HCT116 (cell line): ENCODE results near the gene GPR173. TPM values are rescaled to one million over a fixed set of nuclear protein-coding genes. Genes with fewer than 3 reads are reported as not detected.

ENCODE experiments used
- ATAC-seq: fragments of 200-7000 bp; cut with Tn5 transposase; 2 replicates; pipeline ENCODE4 v1.9.1; 2020; ENCODE audit warnings: mild to moderate bottlenecking, moderate library complexity
- BruUV-seq: library from RNA; stranded (reverse); fragments of 400-500 nt; replicated peaks from 2 replicates; lab custom pipeline; 2021; lab: Mats Ljungman, UMichigan
- CTCF ChIA-PET: fragments of 300-600 bp; sonication (Branson Sonifier 250); formaldehyde crosslinking; loops from one replicate; lab custom pipeline; 2021; ENCODE audit warnings: antibody characterized with exemption; lab: Charles Lee
- POLR2A ChIA-PET: fragments of 300-600, 350-600 bp; sonication (Branson Sonifier 250); formaldehyde crosslinking; loops from one replicate; lab custom pipeline; 2021; ENCODE audit warnings: antibody characterized with exemption; lab: Charles Lee
- RAD21 ChIA-PET, 2 experiments: fragments of 300-600 bp; sonication (Branson Sonifier 250); formaldehyde crosslinking; loops; one replicate each; lab custom pipeline; 2023; ENCODE audit warnings: low total read pairs in 2 of 2; ENCODE audit not compliant: uncharacterized antibody in 2 of 2, unreplicated experiment in 2 of 2, low non-redundant PET in 1 of 2; lab: Charles Lee
- DNase-seq: peaks from one replicate; pipeline ENCODE4 v3.0.0-alpha.2; 2010; ENCODE audit warnings: low read depth, low spot score
- H2AFZ ChIP-seq: fragments of 200-600 bp; shearing (Covaris generic), sonication (generic); 2 replicates; pipeline ENCODE4 v1.6.1; 2017; ENCODE audit warnings: low read depth, mixed run types, mixed read lengths, antibody characterized with exemption, low read length; ENCODE audit not compliant: poor library complexity, severe bottlenecking
- H3K27ac ChIP-seq: 2 replicates; pipeline ENCODE4 v1.5.1; 2012; ENCODE audit warnings: low read depth, low read length
- H3K27me3 ChIP-seq: fragments of 200-600 bp; sonication (generic); 2 replicates; pipeline ENCODE4 v1.6.1; 2016; ENCODE audit warnings: mixed run types, low read length, mixed read lengths; ENCODE audit not compliant: insufficient read depth
- H3K36me3 ChIP-seq, 2 experiments: fragments of 200-500 bp in 1 of 2; fragments of 200-600 bp in 1 of 2; sonication (Bioruptor generic) in 1 of 2; sonication (generic) in 1 of 2; 2 replicates each; pipeline versions ENCODE4 v1.5.1 to v1.6.1; 2014 to 2016; ENCODE audit warnings: low read length in 2 of 2, inconsistent platforms in 1 of 2, mixed read lengths in 1 of 2, mixed run types in 1 of 2; ENCODE audit not compliant: insufficient read depth in 2 of 2, control insufficient read depth in 1 of 2
- H3K4me1 ChIP-seq, 2 experiments: fragments of 200-600 bp in 1 of 2; sonication (generic) in 1 of 2; 2 replicates each; pipeline versions ENCODE4 v1.5.1 to v1.6.1; 2012 to 2017; ENCODE audit warnings: low read length in 2 of 2, inconsistent platforms in 1 of 2, mild to moderate bottlenecking in 1 of 2, mixed read lengths in 1 of 2, mixed run types in 1 of 2, moderate library complexity in 1 of 2; ENCODE audit not compliant: insufficient read depth in 2 of 2, control insufficient read depth in 1 of 2
- H3K4me2 ChIP-seq: fragments of 200-600 bp; sonication (generic); 2 replicates; pipeline ENCODE4 v1.6.1; 2017; ENCODE audit warnings: mixed run types, low read length, mixed read lengths
- H3K4me3 ChIP-seq, 2 experiments: fragments of 200-600 bp in 1 of 2; sonication (generic) in 1 of 2; replicated peaks in 1 of 2; 2 replicates each; pipeline ENCODE4 v1.5.1; 2011 to 2016; ENCODE audit warnings: low read length in 2 of 2, control low read depth in 1 of 2, low read depth in 1 of 2, mild to moderate bottlenecking in 1 of 2, mixed read lengths in 1 of 2, mixed run types in 1 of 2
- H3K79me2 ChIP-seq: fragments of 200-600 bp; sonication (generic); 2 replicates; pipeline ENCODE4 v1.6.1; 2017; ENCODE audit warnings: mild to moderate bottlenecking, mixed run types, low read length, moderate library complexity, mixed read lengths; ENCODE audit not compliant: insufficient read depth
- H3K9ac ChIP-seq: fragments of 200-600 bp; sonication (generic); 2 replicates; pipeline ENCODE4 v1.6.1; 2016; ENCODE audit warnings: low read length, mixed read lengths
- H3K9me2 ChIP-seq: fragments of 200-600 bp; sonication (generic), shearing (Covaris generic); 2 replicates; pipeline ENCODE4 v1.6.1; 2017; ENCODE audit warnings: mixed run types, mild to moderate bottlenecking, moderate library complexity; ENCODE audit not compliant: insufficient read depth
- H3K9me3 ChIP-seq, 2 experiments: fragments of 200-500 bp in 1 of 2; fragments of 200-600 bp in 1 of 2; sonication (Bioruptor generic) in 1 of 2; sonication (generic) in 1 of 2; 2 replicates each; pipeline ENCODE4 v1.6.1; 2014 to 2017; ENCODE audit warnings: low read length in 2 of 2, mixed read lengths in 2 of 2, inconsistent platforms in 1 of 2, low read depth in 1 of 2, mild to moderate bottlenecking in 1 of 2, mixed run types in 1 of 2, moderate library complexity in 1 of 2; ENCODE audit not compliant: control insufficient read depth in 1 of 2, insufficient read depth in 1 of 2
- H4K20me1 ChIP-seq: fragments of 200-600 bp; sonication (generic), shearing (Covaris generic); 2 replicates; pipeline ENCODE4 v1.6.1; 2017; ENCODE audit warnings: mixed run types, mild to moderate bottlenecking, moderate library complexity; ENCODE audit not compliant: insufficient read depth
- ATF3 ChIP-seq: IDR thresholded peaks from 2 replicates; pipeline ENCODE4 v1.6.1; 2012
- CBX3 ChIP-seq: IDR thresholded peaks from 2 replicates; pipeline ENCODE4 v1.6.1; 2012; ENCODE audit warnings: low read depth
- CEBPB ChIP-seq: IDR thresholded peaks from 2 replicates; pipeline ENCODE4 v1.6.1; 2012; ENCODE audit warnings: low read depth
- CTCF ChIP-seq, 3 experiments: fragments of 200-600 bp in 1 of 3; sonication (generic) in 1 of 3; IDR thresholded peaks in 2 of 3; conservative IDR thresholded peaks in 1 of 3; 2 replicates each; pipeline ENCODE4 v1.5.1; 2012 to 2017; ENCODE audit warnings: low read depth in 2 of 3, low read length in 2 of 3, antibody characterized with exemption in 1 of 3, borderline replicate concordance in 1 of 3, control low read depth in 1 of 3, mild to moderate bottlenecking in 1 of 3, mixed read lengths in 1 of 3, mixed run types in 1 of 3, moderate library complexity in 1 of 3; ENCODE audit not compliant: insufficient read depth in 1 of 3
- EGR1 ChIP-seq: IDR thresholded peaks from 2 replicates; pipeline ENCODE4 v1.6.1; 2012; ENCODE audit warnings: low read depth
- EZH2 ChIP-seq: fragments of 200-600 bp; sonication (generic); IDR thresholded peaks from 2 replicates; pipeline ENCODE4 v1.6.1; 2017; ENCODE audit warnings: antibody characterized with exemption, mixed run types
- FOSL1 ChIP-seq: IDR thresholded peaks from 2 replicates; pipeline ENCODE4 v1.6.1; 2012; ENCODE audit warnings: low read depth
- POLR2A ChIP-seq: IDR thresholded peaks from 2 replicates; pipeline ENCODE4 v1.7.0; 2011; ENCODE audit warnings: borderline replicate concordance; ENCODE audit not compliant: insufficient read depth, insufficient read length; ENCODE audit errors: extremely low read depth
- POLR2AphosphoS5 ChIP-seq: IDR thresholded peaks from 2 replicates; pipeline ENCODE4 v1.6.1; 2011; ENCODE audit warnings: mild to moderate bottlenecking, low read depth, low read length, moderate library complexity
- RAD21 ChIP-seq: IDR thresholded peaks from 2 replicates; pipeline ENCODE4 v1.6.1; 2012; ENCODE audit warnings: low read depth, mild to moderate bottlenecking
- REST ChIP-seq: IDR thresholded peaks from 2 replicates; pipeline ENCODE4 v1.6.1; 2012; ENCODE audit warnings: low read depth
- SIN3A ChIP-seq: IDR thresholded peaks from 2 replicates; pipeline ENCODE4 v1.6.1; 2012; ENCODE audit warnings: low read depth
- SP1 ChIP-seq: IDR thresholded peaks from 2 replicates; pipeline ENCODE4 v1.6.1; 2012; ENCODE audit warnings: low read depth
- YY1 ChIP-seq: IDR thresholded peaks from 2 replicates; pipeline ENCODE4 v1.6.1; 2011; ENCODE audit warnings: low read length, low read depth, moderate library complexity, mild to moderate bottlenecking; ENCODE audit not compliant: insufficient replicate concordance; ENCODE audit errors: extremely low read depth
- ZBTB33 ChIP-seq: IDR thresholded peaks from 2 replicates; pipeline ENCODE4 v1.6.1; 2011; ENCODE audit warnings: mild to moderate bottlenecking, low read length, moderate library complexity; ENCODE audit not compliant: insufficient replicate concordance; ENCODE audit errors: extremely low read depth
- ZFX ChIP-seq: fragments of 450-650 bp; IDR thresholded peaks from 2 replicates; pipeline ENCODE4 v1.6.1; 2017
- ZNF274 ChIP-seq: fragments of 200-500 bp; sonication (Bioruptor generic); IDR thresholded peaks from 2 replicates; pipeline ENCODE4 v1.6.1; 2014; ENCODE audit warnings: mild to moderate bottlenecking, low read depth, low read length, inconsistent platforms
- intact Hi-C: fragments of 100-400 bp; cut with micrococcal nuclease; formaldehyde crosslinking; loops from 2 replicates; pipeline ENCODE4 v1.10.0; 2022
- total RNA-seq: library from RNA; stranded (reverse); gene quantifications from one replicate; pipeline ENCODE4 v1.2.1, GENCODE V29; 2021; ENCODE audit not compliant: unreplicated experiment

GPR173 gene
- total RNA-seq, 1 experiment from 2014 or later = 3.4 TPM

- Histone ChIP-seq H2AFZ (no peak overlapping the region), H3K9ac (no peak overlapping the region), H3K79me2 (peaks cover 6% of the 10 kb centered on the region; the same call in 1 of the 2 replicates), H3K9me3 (no peaks in the 10 kb centered on the region), H3K4me3 (no peak overlapping the region), H3K27me3 (no peaks in the 10 kb centered on the region), H3K9me2 (no peaks in the 10 kb centered on the region), H4K20me1 (no peaks in the 10 kb centered on the region), H3K36me3 (no peaks in the 10 kb centered on the region), H3K4me1 (peaks cover 3 to 21% of the 10 kb centered on the region in 2 experiments; a peak in 3 of 4 replicates), H3K27ac (no peak overlapping the region), H3K4me2 (no peak overlapping the region)
- ChIA-PET RAD21 (no interaction called here), POLR2A (interaction anchor here (2.0 kb wide), 1 partner anchor 14 kb away, joined by 8 read pairs; the partner anchor contains the start of gene TSPYL2), CTCF (no interaction called here)
- intact Hi-C loops = no loop called here
- DNase-seq (no peak), ATAC-seq (no peak)
- no TSS peak for BruUV-seq
- TF ChIP-seq POLR2AphosphoS5 (no peak), ZBTB33 (no peak), CTCF (IDR thresholded peaks at IDR 0.05 in 2 of 3, conservative IDR thresholded peaks at IDR 0.05 in 1 of 3; ENCODE audit: borderline replicate concordance in 1 of 3, insufficient read depth in 1 of 3, low read depth in 2 of 3, low read length in 2 of 3) (no peak), FOSL1 (no peak), CBX3 (no peak), SIN3A (no peak), ZFX (no peak), RAD21 (no peak), YY1 (no peak), EZH2 (no peak), SP1 (no peak), POLR2A (no peak), EGR1 (no peak), ATF3 (no peak), REST (no peak), ZNF274 (no peak), CEBPB (no peak)
Observed at GRCh38 chrX:53095796-53096195, 47.2 kb downstream of the GPR173 start.
